ENCODE results near the gene FMO1. TPM values are rescaled to one million over a fixed set of nuclear protein-coding genes. Genes with fewer than 3 reads are reported as not detected.
"Not testable (repeated sequence)": the region's sequence is repeated elsewhere in the genome, so short reads cannot be mapped to it uniquely, and the experiment has no call there.

FMO1 gene
- total RNA-seq, 4 donors from 2014 or later = 0.36 TPM; not detected in 3

GRCh38 chr1:171226747-171227370 is 21.4 kb upstream of the FMO1 start:
- in situ Hi-C loops (cut with MboI; ENCODE audit: low sequenced_read_pairs in 4 of 4) = loop anchor here in 2 of 4 donors (10.0 to 25.0 kb wide), 3 partner anchors 140 to 265 kb away; partner anchors contain the start of gene FMO3 (in 1 of the 2)

GRCh38 chr1:171231326-171231725 is 17.0 kb upstream of the FMO1 start:
- Histone ChIP-seq H3K36me3 (no peaks in the 10 kb centered on the region), H3K27ac (no peak overlapping the region), H3K9me3 (no peaks in the 10 kb centered on the region), H3K27me3 (no peaks in the 10 kb centered on the region), H3K4me3 (no peak overlapping the region), H3K4me1 (no peaks in the 10 kb centered on the region)
- no peak for TF ChIP-seq POLR2A (IDR thresholded peaks at IDR 0.05)
- TF ChIP-seq CTCF (IDR thresholded peaks at IDR 0.05 in 4 of 5, conservative IDR thresholded peaks at IDR 0.05 in 1 of 5) = no peak
- in situ Hi-C loops (cut with MboI; ENCODE audit: low sequenced_read_pairs in 4 of 4) = loop anchor here in 3 of 4 donors (10.0 to 25.0 kb wide), 3 partner anchors 144 to 269 kb away; partner anchors contain the start of gene FMO3 (in 1 of the 3)
- intact Hi-C loops (cut with DNase I; ENCODE audit: low total_unique reads) = loop anchor here (5.0 kb wide), 1 partner anchor 71 kb away; no protein-coding TSS in a partner anchor
- no peak for ATAC-seq
- DNase-seq = no peak

More at GRCh38 chr1:171226747-171227370, 21.4 kb upstream of the FMO1 start:
- Histone ChIP-seq H3K36me3 (no peaks in the 10 kb centered on the region), H3K9me3 (no peaks in the 10 kb centered on the region), H3K4me3 (no peak overlapping the region), H3K27me3 (no peaks in the 10 kb centered on the region), H3K27ac (no peak overlapping the region), H3K4me1 (peaks cover 0 to 4% of the 10 kb centered on the region in 2 donors)
- TF ChIP-seq CTCF (IDR thresholded peaks at IDR 0.05 in 4 of 5, conservative IDR thresholded peaks at IDR 0.05 in 1 of 5) (peak; percentile 30 to 65 (median 63)), POLR2A (IDR thresholded peaks at IDR 0.05) (no peak)
- intact Hi-C loops (cut with DNase I; ENCODE audit: low total_unique reads) = loop anchor here (1.0 to 5.0 kb wide), 3 partner anchors 40 to 260 kb away; partner anchors contain the start of gene FMO2
- DNase-seq = no peak
- no peak for ATAC-seq

GRCh38 chr1:171233183-171233582 is 15.1 kb upstream of the FMO1 start:
- TF ChIP-seq POLR2A (IDR thresholded peaks at IDR 0.05) (no peak), CTCF (IDR thresholded peaks at IDR 0.05 in 4 of 5, conservative IDR thresholded peaks at IDR 0.05 in 1 of 5) (no peak)
- no peak overlapping the region for H3K4me3 ChIP-seq
- H3K27me3 ChIP-seq = no peaks in the 10 kb centered on the region
- no peaks in the 10 kb centered on the region for H3K9me3 ChIP-seq
- H3K4me1 ChIP-seq = no peaks in the 10 kb centered on the region
- ATAC-seq (no peak), DNase-seq (no peak)
- no peaks in the 10 kb centered on the region for H3K36me3 ChIP-seq
- in situ Hi-C loops (cut with MboI; ENCODE audit: low sequenced_read_pairs in 4 of 4) (loop anchor here in 3 of 4 donors (10.0 to 25.0 kb wide), 3 partner anchors 146 to 271 kb away; partner anchors contain the start of gene FMO3 (in 1 of the 3)), intact Hi-C loops (cut with DNase I; ENCODE audit: low total_unique reads) (loop anchor here (5.0 kb wide), 1 partner anchor 69 kb away; no protein-coding TSS in a partner anchor)
- no peak overlapping the region for H3K27ac ChIP-seq

GRCh38 chr1:171236231-171236630 is 12.1 kb upstream of the FMO1 start:
- intact Hi-C loops (cut with DNase I; ENCODE audit: low total_unique reads); DNase-seq; H3K4me1 ChIP-seq; H3K27ac ChIP-seq; H3K9me3 ChIP-seq; ATAC-seq; H3K27me3 ChIP-seq; H3K36me3 ChIP-seq; H3K4me3 ChIP-seq: not testable (repeated sequence)
- in situ Hi-C loops (cut with MboI; ENCODE audit: low sequenced_read_pairs in 4 of 4) = loop anchor here in 3 of 4 donors (10.0 to 25.0 kb wide), 3 partner anchors 149 to 274 kb away; partner anchors contain the start of gene FMO3 (in 1 of the 3)

- DNase-seq (no peak), ATAC-seq (no peak)
- in situ Hi-C loops (cut with MboI; ENCODE audit: low sequenced_read_pairs in 4 of 4) = loop anchor here in 2 of 4 donors (10.0 to 25.0 kb wide), 3 partner anchors 71 to 282 kb away; partner anchors contain the start of genes FMO3 (in 1 of the 2) and FMO4 (in 1 of the 2)
- Histone ChIP-seq H3K9me3 (no peaks in the 10 kb centered on the region), H3K4me1 (no peaks in the 10 kb centered on the region), H3K36me3 (no peaks in the 10 kb centered on the region), H3K27me3 (no peaks in the 10 kb centered on the region), H3K4me3 (no peak overlapping the region), H3K27ac (no peak overlapping the region)
- intact Hi-C loops (cut with DNase I; ENCODE audit: low total_unique reads) = loop anchor here (2.0 kb wide), 1 partner anchor 71 kb away; the partner anchor contains the start of gene FMO4
- no peak for TF ChIP-seq CTCF (IDR thresholded peaks at IDR 0.05 in 4 of 5, conservative IDR thresholded peaks at IDR 0.05 in 1 of 5)
- no peak for TF ChIP-seq POLR2A (IDR thresholded peaks at IDR 0.05)
Observed at GRCh38 chr1:171243878-171244277, 4.4 kb upstream of the FMO1 start.
